GM23338 (cell line): ENCODE measurements around the gene SH3RF3. TPM values are rescaled to one million over a fixed set of nuclear protein-coding genes. Genes with fewer than 3 reads are reported as not detected.

ENCODE experiments used
- CREB1 ChIP-seq: fragments of 250-450 bp; sonication (Bioruptor Pico); IDR thresholded peaks from 2 replicates; pipeline ENCODE4 v1.5.0; 2020; ENCODE audit warnings: low read depth, mild to moderate bottlenecking, moderate library complexity
- CTCF ChIP-seq, 2 experiments: fragments of 200-600 bp in 1 of 2; sonication (generic) in 1 of 2; conservative IDR thresholded peaks; 2 replicates each; pipeline versions ENCODE4 v1.5.1 to v1.6.1; 2016 to 2017; ENCODE audit warnings: antibody characterized with exemption in 2 of 2, low read depth in 2 of 2, mild to moderate bottlenecking in 2 of 2, moderate library complexity in 1 of 2
- ETS1 ChIP-seq: IDR thresholded peaks from 2 replicates; pipeline ENCODE4 v1.6.1; 2016; ENCODE audit warnings: antibody characterized with exemption
- EZH2 ChIP-seq: fragments of 200-600 bp; sonication (generic); IDR thresholded peaks from one replicate; pipeline ENCODE4 v1.8.0; 2017; ENCODE audit warnings: antibody characterized with exemption, mild to moderate bottlenecking, low read depth; ENCODE audit not compliant: unreplicated experiment
- EZH2phosphoT487 ChIP-seq: fragments of 200-600 bp; sonication (generic); IDR thresholded peaks from one replicate; pipeline ENCODE4 v1.8.1; 2018; ENCODE audit warnings: antibody characterized with exemption; ENCODE audit not compliant: unreplicated experiment
- NANOG ChIP-seq: IDR thresholded peaks from 2 replicates; pipeline ENCODE4 v1.6.1; 2016; ENCODE audit warnings: antibody characterized with exemption, borderline replicate concordance
- STAT1 ChIP-seq: IDR thresholded peaks from one replicate; pipeline ENCODE4 v1.6.1; 2016; ENCODE audit warnings: antibody characterized with exemption; ENCODE audit not compliant: unreplicated experiment
- ZNF114 ChIP-seq: fragments of 250-450 bp; sonication (Bioruptor Pico); IDR thresholded peaks from 2 replicates; pipeline ENCODE4 v1.5.0; 2020; ENCODE audit warnings: mild to moderate bottlenecking, moderate library complexity
- ZNF331 ChIP-seq: fragments of 250-450 bp; sonication (Bioruptor Pico); IDR thresholded peaks from 2 replicates; pipeline ENCODE4 v1.5.0; 2020; ENCODE audit warnings: low read depth, mild to moderate bottlenecking, moderate library complexity
- ZNF462 ChIP-seq: fragments of 250-450 bp; sonication (Bioruptor Pico); IDR thresholded peaks from 2 replicates; pipeline ENCODE4 v1.5.0; 2020; ENCODE audit warnings: mild to moderate bottlenecking, moderate library complexity
- polyA plus RNA-seq: library from polyadenylated mRNA; unstranded; fragments of >200 nt; fragmentation: Nextera tagmentation; extraction: Ambion mirVana; gene quantifications from 2 replicates; pipeline ENCODE4 v1.2.1, GENCODE V29; 2016
- total RNA-seq: library from RNA; depleted of rRNA; stranded (reverse); fragments of >200 nt; shearing (Covaris generic); gene quantifications from 2 replicates; pipeline ENCODE4 v1.2.3, GENCODE V29; 2014

Gene SH3RF3
- total and polyA plus RNA-seq, 2 experiments from 2014 or later: 0.11 to 0.63 TPM

- TF ChIP-seq ZNF462 (CRISPR knock-in tag) (no peak), ETS1 (no peak), NANOG (no peak), ZNF331 (CRISPR knock-in tag) (no peak), EZH2phosphoT487 (no peak), STAT1 (no peak), ZNF114 (CRISPR knock-in tag) (no peak), CTCF (conservative IDR thresholded peaks at IDR 0.05; ENCODE audit: low read depth in 2 of 2) (no peak), CREB1 (no peak), EZH2 (no peak)
These were observed 34.0 kb downstream of the SH3RF3 start (continued) for GRCh38 chr2:109162999-109163398.
